ENCODE measurements around the gene PDLIM7.

PDLIM7 gene

DNA sequence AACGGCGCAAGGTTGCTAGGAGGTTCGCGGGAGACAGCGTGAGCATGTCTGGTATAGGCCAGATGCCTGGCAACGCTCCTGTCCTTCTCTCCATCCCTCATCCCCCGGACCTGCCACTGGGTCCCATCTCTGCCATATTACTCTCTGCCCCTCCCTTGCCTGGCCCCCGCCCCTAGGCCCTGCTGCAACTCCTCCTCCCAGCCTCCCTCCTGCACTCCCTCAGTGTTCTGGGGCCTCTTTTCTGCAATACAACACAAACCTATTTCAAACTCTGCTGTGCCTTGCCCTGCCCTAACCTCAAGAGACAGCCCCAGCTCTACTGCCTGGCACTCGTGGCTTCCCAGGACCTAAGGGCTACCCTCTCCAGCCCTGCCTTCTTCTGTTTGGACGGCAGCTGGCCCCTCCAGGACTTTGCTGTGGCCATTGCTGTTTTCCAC is 15.0 kb downstream of the PDLIM7 start:
- TF ChIP-seq, protein P1, sequence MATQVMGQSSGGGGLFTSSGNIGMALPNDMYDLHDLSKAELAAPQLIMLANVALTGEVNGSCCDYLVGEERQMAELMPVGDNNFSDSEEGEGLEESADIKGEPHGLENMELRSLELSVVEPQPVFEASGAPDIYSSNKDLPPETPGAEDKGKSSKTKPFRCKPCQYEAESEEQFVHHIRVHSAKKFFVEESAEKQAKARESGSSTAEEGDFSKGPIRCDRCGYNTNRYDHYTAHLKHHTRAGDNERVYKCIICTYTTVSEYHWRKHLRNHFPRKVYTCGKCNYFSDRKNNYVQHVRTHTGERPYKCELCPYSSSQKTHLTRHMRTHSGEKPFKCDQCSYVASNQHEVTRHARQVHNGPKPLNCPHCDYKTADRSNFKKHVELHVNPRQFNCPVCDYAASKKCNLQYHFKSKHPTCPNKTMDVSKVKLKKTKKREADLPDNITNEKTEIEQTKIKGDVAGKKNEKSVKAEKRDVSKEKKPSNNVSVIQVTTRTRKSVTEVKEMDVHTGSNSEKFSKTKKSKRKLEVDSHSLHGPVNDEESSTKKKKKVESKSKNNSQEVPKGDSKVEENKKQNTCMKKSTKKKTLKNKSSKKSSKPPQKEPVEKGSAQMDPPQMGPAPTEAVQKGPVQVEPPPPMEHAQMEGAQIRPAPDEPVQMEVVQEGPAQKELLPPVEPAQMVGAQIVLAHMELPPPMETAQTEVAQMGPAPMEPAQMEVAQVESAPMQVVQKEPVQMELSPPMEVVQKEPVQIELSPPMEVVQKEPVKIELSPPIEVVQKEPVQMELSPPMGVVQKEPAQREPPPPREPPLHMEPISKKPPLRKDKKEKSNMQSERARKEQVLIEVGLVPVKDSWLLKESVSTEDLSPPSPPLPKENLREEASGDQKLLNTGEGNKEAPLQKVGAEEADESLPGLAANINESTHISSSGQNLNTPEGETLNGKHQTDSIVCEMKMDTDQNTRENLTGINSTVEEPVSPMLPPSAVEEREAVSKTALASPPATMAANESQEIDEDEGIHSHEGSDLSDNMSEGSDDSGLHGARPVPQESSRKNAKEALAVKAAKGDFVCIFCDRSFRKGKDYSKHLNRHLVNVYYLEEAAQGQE (IDR thresholded peaks at IDR 0.05; ENCODE audit: low read depth), result no peak
- TF ChIP-seq CEBPB (IDR thresholded peaks at IDR 0.05) (no peak), EGR1 (IDR thresholded peaks at IDR 0.05) (no peak), FOXM1 (IDR thresholded peaks at IDR 0.05; ENCODE audit: borderline replicate concordance, low read depth) (no peak), TAF1 (IDR thresholded peaks at IDR 0.05; ENCODE audit: low read depth) (no peak), NFIC (IDR thresholded peaks at IDR 0.05) (no peak), EP300 (IDR thresholded peaks at IDR 0.05; ENCODE audit: borderline replicate concordance) (no peak), CREB1 (IDR thresholded peaks at IDR 0.05; ENCODE audit: low read depth) (no peak), RAD21 (IDR thresholded peaks at IDR 0.05; ENCODE audit: low read depth) (no peak), YY1 (IDR thresholded peaks at IDR 0.05; ENCODE audit: low read depth) (no peak), TEAD4 (IDR thresholded peaks at IDR 0.05) (no peak), TCF12 (IDR thresholded peaks at IDR 0.05; ENCODE audit: low read depth) (no peak), ZBTB7A (IDR thresholded peaks at IDR 0.05; ENCODE audit: low read depth) (no peak)
- TF ChIP-seq, protein P2, sequence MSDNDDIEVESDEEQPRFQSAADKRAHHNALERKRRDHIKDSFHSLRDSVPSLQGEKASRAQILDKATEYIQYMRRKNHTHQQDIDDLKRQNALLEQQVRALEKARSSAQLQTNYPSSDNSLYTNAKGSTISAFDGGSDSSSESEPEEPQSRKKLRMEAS (IDR thresholded peaks at IDR 0.05), result no peak
- TF ChIP-seq, protein P3, sequence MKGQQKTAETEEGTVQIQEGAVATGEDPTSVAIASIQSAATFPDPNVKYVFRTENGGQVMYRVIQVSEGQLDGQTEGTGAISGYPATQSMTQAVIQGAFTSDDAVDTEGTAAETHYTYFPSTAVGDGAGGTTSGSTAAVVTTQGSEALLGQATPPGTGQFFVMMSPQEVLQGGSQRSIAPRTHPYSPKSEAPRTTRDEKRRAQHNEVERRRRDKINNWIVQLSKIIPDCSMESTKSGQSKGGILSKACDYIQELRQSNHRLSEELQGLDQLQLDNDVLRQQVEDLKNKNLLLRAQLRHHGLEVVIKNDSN (IDR thresholded peaks at IDR 0.05), result no peak

DNA sequence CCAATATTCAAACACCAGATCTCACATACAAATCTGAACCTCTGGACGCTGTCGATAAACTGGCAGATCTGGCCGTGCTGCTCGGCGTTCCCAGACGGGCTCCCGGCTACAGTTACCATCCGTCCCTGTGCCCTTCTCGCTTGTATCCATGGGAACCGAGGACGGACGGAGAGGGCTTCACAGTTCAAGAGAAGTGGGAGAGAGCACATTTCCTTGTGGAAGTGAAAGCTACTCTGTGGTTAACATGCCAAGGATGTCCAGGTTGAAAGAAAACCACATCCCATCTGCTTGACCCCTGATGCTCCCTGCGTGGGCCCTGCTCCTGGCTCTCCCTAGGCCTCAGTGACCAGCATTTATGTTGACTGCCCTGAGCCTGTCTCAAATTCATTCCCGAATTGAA is 17.6 kb downstream of the PDLIM7 start:
- TF ChIP-seq, protein P1 (IDR thresholded peaks at IDR 0.05; ENCODE audit: low read depth), result no peak
- TF ChIP-seq TEAD4 (IDR thresholded peaks at IDR 0.05) (no peak), TCF12 (IDR thresholded peaks at IDR 0.05; ENCODE audit: low read depth) (no peak)

DNA sequence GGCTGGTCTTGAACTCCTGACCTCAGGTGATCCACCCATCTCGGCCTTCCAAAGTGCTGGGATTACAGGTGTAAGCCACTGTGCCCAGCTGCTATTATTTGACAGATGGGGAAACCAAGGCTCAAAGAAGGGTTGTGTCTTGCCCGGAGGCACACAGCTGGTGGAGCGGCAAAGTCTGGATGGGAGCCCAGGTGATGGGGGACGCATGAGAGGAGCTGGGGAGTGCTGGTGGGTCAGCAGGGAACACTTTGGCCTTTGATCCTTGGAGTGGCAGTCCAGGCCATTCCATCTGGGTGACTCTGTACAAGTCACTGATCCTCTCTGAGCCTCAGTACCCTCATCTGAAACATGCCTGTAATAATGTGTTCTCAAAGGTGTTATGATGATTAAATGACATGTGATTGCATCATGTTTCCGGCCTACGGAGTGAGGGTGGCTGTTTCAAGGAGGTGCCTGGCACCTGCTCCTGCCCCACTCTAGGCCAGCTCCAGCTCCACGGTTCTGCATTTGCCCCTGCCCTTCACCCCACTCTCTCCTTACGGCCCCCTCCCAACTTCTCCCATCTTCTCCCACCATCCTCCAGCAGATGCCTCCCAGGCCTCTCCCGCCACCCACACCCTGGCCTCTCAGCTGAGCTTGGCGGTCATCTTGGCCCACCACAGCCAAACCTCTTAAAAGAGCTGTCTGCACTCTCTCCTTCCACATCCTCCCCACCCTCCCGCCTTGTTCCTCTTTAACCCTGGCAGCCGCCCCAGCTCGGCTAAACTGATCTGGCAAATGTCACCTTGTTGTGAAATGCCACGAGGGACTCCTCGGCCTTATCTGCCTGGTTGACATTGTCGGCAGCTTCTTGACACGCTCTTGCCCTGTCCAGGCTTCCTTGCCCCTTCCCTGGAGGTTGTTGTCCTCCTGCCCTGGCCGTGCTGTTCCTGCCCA is 18.4 kb downstream of the PDLIM7 start:
- TF ChIP-seq, protein P3 (IDR thresholded peaks at IDR 0.05), result no peak
- TF ChIP-seq ZBTB7A (IDR thresholded peaks at IDR 0.05; ENCODE audit: low read depth) (no peak), RAD21 (IDR thresholded peaks at IDR 0.05; ENCODE audit: low read depth) (no peak), EGR1 (IDR thresholded peaks at IDR 0.05) (no peak)

DNA sequence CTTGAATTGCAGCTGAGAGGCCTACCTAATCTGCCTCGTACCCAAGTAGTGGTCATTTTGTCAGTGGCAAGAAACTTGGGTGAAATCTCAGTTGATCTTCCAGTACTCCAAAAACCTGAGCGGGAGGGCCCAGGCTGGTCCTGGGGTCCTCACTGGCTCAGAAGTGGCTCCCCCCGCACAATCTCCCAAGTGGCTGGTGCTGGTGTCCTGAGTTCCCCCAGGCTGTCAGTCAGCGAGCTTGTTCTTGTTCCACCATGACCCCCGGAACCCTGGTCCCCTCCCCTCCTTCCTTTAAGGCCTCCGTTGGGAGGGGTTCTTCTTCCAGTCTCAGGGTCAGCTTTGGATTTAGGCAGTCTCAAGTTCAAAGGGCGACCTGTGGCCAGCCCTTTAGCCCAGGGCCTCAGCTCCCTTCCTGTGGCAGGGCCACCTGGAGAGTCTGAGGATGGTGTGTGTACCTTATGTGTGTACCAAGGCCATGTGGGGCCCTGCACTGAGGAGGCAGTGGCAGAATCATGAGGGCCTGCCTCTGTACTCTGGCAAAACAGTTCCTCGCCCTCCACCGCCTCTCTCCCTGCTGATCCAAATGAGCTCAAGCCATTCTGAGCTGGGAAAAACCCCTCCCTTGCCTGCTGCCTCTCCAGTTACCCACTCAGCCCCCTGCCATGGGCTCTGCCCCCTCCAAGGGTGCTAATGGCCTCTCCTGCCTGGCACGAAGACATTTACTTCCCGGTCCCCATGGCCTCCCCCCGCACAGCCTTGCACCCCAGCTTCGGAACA is 19.5 kb downstream of the PDLIM7 start:
- TF ChIP-seq TEAD4 (IDR thresholded peaks at IDR 0.05) (no peak), TAF1 (IDR thresholded peaks at IDR 0.05; ENCODE audit: low read depth) (no peak), CEBPB (IDR thresholded peaks at IDR 0.05) (no peak), ZBTB7A (IDR thresholded peaks at IDR 0.05; ENCODE audit: low read depth) (no peak), EP300 (IDR thresholded peaks at IDR 0.05; ENCODE audit: borderline replicate concordance) (no peak), FOXM1 (IDR thresholded peaks at IDR 0.05; ENCODE audit: borderline replicate concordance, low read depth) (no peak), RAD21 (IDR thresholded peaks at IDR 0.05; ENCODE audit: low read depth) (no peak), CREB1 (IDR thresholded peaks at IDR 0.05; ENCODE audit: low read depth) (no peak), NFIC (IDR thresholded peaks at IDR 0.05) (no peak), TCF12 (IDR thresholded peaks at IDR 0.05; ENCODE audit: low read depth) (no peak), EGR1 (IDR thresholded peaks at IDR 0.05) (no peak), YY1 (IDR thresholded peaks at IDR 0.05; ENCODE audit: low read depth) (no peak)
- TF ChIP-seq, protein P2 (IDR thresholded peaks at IDR 0.05), result no peak
- TF ChIP-seq, protein P3 (IDR thresholded peaks at IDR 0.05), result no peak
- TF ChIP-seq, protein P1 (IDR thresholded peaks at IDR 0.05; ENCODE audit: low read depth), result no peak
